GM18907 (cell line): ENCODE results near the gene C2orf81.
A peak's percentile ranks its signal among the peaks of the same experiment; 100 is the strongest.
"Not testable (repeated sequence)": the region's sequence is repeated elsewhere in the genome, so short reads cannot be mapped to it uniquely, and the experiment has no call there.

Source experiments
- ATAC-seq: cut with Tn5 transposase; IDR thresholded peaks from one replicate; pipeline ENCODE4 v1.9.1; 2021; ENCODE audit warnings: mild to moderate bottlenecking, moderate library complexity; ENCODE audit not compliant: unreplicated experiment

C2orf81 gene

GRCh38 chr2:74424139-74424992, 2.9 kb upstream of the C2orf81 start:
- no peak for ATAC-seq

- ATAC-seq, result no peak
These were observed 2.0 kb upstream of the C2orf81 start for GRCh38 chr2:74423231-74424095.

GRCh38 chr2:74420443-74421103, 846 bp downstream of the C2orf81 start:
- ATAC-seq, result not testable (repeated sequence)

GRCh38 chr2:74420006-74420405, 1.4 kb downstream of the C2orf81 start:
- ATAC-seq, result no peak

GRCh38 chr2:74419345-74419744, 2.1 kb downstream of the C2orf81 start:
- no peak for ATAC-seq

GRCh38 chr2:74418312-74418711, 3.1 kb downstream of the C2orf81 start:
- ATAC-seq, result no peak

GRCh38 chr2:74417763-74418162, 3.7 kb downstream of the C2orf81 start:
- no peak for ATAC-seq

DNA sequence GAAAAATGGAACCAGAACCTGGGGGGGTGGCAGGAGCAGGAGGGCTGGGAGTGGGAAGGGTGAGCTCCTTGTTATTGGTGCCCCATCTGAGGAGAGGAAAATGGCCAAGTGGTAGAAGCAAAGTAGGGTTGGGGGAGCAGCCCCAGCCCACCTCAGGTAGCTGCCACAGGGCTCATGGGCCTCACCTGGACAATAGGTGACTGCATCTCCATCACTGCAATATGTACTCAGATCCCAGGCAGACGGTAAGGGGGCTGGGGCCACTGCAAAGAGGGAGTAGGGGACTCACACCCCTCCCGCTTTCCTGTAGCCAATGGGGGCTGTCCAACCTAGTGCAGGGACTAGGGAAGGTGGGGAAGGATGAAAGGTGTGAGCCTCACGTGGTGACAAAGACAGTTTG, 4.2 kb downstream of the C2orf81 start:
- no peak for ATAC-seq

DNA sequence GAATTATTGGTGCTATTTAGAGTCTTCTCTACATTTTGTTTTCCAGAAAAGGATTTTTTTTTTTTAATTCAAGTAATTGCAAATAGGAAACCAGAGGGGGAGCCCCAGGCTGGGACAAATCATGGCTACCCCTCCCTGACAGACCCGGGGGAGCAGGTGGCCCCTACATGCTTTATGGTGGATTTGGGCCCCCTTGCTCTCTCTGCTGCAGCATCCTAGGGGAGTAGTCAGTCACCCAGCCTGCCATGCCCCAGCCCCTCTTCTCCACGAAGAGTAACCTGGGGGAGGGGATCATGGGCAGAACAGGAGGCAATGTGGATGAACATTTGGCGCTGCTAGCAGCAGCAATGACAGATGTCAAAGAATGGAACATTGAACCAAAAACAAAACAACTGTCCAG, 4.6 kb downstream of the C2orf81 start:
- ATAC-seq, result no peak

GRCh38 chr2:74415762-74416395, 5.5 kb downstream of the C2orf81 start:
- ATAC-seq, result no peak

DNA sequence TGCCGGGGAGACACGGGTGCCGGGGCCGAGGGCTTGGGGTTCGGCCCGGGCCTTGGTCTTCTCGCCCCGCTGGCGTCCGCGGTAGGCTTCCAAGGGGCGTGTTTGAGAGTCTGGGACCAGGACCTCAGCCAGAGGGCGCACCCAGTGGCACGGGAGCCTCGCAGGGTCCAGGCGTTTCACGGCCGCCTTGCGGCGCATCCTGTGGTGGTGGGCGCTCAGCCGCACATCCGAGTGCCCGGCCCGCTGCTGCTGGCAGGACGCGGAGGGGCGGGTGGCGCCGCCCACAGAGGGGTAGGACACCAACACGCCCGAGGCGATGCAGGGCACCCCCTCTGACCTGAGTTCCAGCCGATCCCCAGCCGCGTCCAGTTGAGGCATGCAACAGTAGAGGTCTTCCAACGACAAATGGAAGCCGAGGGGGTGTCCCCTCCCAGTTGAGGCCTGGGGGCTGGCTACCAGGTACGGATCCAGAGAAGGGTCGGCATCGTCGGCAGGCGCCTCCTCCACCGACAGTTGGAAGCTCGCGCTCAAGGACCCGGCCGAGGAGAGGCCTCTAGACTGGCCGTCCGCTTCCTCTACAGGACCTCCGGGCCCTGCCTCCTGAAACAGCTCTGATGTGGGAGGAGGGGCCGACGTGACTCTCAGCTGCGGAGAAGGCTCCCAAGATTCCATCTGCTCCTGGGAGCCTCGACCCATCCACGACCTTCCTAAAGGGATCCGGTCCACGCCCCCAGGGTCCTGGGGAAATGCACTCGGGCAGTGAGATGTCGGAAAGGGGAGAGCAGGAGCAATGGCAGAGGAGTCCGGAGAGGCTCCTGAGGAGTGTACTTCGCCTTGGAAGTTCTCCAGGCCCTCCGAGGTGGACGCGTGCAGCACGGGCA, 6.3 kb downstream of the C2orf81 start:
- no peak for ATAC-seq

- no peak for ATAC-seq
These were observed 7.0 kb downstream of the C2orf81 start for GRCh38 chr2:74414441-74414840.

DNA sequence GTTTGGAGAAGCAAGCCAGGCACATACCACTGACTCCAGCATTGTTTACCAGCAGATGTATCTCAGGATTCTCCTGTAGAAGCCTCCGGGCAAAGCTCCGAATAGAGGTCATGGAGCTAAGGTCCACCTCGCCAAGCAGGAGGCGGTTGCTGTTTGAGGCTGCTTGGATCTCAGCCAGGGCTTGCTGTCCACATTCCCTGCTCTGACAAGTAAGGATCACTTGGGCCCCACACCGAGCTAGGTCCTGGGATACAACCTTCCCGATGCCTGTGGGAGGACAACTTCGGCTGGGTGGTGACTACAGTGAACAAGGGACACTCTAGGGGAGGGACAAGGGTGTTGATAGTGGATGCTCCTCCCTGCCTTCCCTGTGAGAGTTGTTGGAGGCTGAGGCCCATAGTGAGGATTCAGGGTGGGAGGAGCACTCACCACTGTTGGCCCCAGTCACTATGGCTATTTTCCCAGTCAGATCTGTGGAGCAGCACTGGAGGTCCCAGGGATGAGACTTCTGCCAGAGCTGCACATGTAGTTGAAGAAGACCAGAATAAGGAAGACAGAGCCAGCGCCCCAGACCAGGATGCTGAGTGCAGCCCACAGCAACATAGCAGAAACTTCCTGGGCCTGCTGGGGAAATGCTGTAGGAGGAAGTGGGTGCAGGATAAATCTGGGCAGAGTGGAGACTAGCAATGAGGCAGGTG, 8.3 kb downstream of the C2orf81 start:
- ATAC-seq, result no peak

GRCh38 chr2:74407682-74408081, 13.7 kb downstream of the C2orf81 start:
- ATAC-seq, result no peak

DNA sequence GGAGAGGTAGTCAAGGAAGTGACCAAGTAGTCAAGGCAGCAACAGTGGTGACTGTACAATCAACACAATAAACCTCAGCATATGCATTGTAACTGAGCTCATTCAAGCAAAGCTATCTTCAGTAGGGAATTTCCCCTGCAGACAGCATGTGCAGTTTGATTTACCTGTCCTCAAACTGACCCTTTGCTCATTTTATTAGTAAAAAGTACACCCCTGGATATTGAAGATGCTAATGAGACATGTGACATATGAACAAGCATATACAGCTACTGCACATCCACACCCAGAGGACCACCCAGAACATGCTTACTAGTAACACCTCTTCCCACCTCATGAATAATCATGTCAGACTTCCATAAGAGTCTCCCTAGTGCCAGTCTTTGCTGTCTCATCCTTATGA, 15.4 kb downstream of the C2orf81 start:
- ATAC-seq, result peak; percentile 68

DNA sequence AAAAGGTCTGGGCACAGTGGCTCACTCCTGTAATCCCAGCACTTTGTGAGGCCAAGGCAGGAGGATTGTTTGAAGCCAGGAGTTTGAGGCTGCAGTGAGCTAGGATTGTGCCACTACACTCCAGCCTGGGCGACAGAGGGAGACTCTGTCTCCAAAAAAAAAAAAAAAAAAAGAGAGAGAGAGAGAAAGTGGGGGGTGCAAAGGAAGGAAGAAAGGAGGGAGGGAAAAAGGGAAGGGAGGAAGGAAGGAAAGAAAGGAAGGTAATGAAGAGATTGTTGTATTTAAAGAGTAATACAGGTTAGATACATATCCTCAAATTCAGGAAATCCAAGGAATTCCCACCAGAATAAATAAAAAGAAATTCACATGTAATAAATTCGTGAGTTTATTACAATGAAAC, 19.5 kb downstream of the C2orf81 start:
- ATAC-seq, result no peak

- ATAC-seq, result peak; percentile 65
These were observed 21.6 kb downstream of the C2orf81 start for GRCh38 chr2:74399785-74400184.

GRCh38 chr2:74396149-74396548, 25.3 kb downstream of the C2orf81 start:
- ATAC-seq, result no peak

GRCh38 chr2:74393525-74393924, 27.9 kb downstream of the C2orf81 start:
- no peak for ATAC-seq

DNA sequence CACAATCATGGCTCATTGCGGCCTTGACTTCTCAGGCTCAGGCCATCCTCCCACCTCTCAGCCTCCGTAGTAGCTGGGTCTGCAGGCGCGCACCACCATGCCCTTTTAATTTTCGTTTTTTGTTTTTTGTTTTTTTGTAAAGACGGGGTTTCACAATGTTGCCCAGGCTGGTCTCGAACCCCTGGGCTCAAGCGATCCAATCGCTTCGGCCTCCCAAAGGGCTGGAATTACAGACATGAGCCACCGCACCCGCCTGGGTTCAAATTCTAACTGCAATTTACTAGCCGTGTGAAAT, 29.0 kb downstream of the C2orf81 start:
- no peak for ATAC-seq
